Activated CD8-positive, alpha-beta T cell treated with anti-CD3 and anti-CD28 coated beads, Interleukin-2, amount 10 ng/mL, durations not matched to agents 7 days and 5 days (primary cell): Measurements from ENCODE around the gene RPL38. TPM values are rescaled to one million over a fixed set of nuclear protein-coding genes. Genes with fewer than 3 reads are reported as not detected.

Experiments
- ATAC-seq: fragments of 150-1000 bp; cut with Tn5 transposase; one replicate; pipeline ENCODE4 v1.10.0; 2021; ENCODE audit warnings: moderate library complexity
- CTCF ChIA-PET: fragments of 350-600 bp; sonication (Branson Sonifier 250); formaldehyde crosslinking; loops from one replicate; lab custom pipeline; 2021; ENCODE audit warnings: antibody characterized with exemption; lab: Charles Lee
- POLR2A ChIA-PET: fragments of 350-600 bp; sonication (Branson Sonifier 250); formaldehyde crosslinking; loops from one replicate; lab custom pipeline; 2021; ENCODE audit warnings: antibody characterized with exemption; lab: Charles Lee
- DNase-seq: peaks from one replicate; pipeline ENCODE4 v3.0.0-alpha.2; 2020
- H3K27ac Mint-ChIP-seq: one replicate; pipeline ENCODE4 v1.8.0; 2021; ENCODE audit warnings: mild to moderate bottlenecking, mixed read lengths
- H3K27me3 Mint-ChIP-seq: one replicate; pipeline ENCODE4 v1.8.0; 2021; ENCODE audit warnings: low read depth, mixed read lengths
- H3K36me3 Mint-ChIP-seq: one replicate; pipeline ENCODE4 v1.8.0; 2021; ENCODE audit warnings: low read depth, mixed read lengths
- H3K4me1 Mint-ChIP-seq: one replicate; pipeline ENCODE4 v1.8.0; 2021; ENCODE audit warnings: low read depth, mixed read lengths
- H3K4me3 Mint-ChIP-seq: one replicate; pipeline ENCODE4 v1.8.0; 2021; ENCODE audit warnings: mild to moderate bottlenecking, mixed read lengths
- H3K9me3 Mint-ChIP-seq: one replicate; pipeline ENCODE4 v1.8.0; 2022; ENCODE audit warnings: mixed read lengths; ENCODE audit not compliant: insufficient read depth
- total RNA-seq, 2 experiments: library from RNA; stranded (reverse); gene quantifications; one replicate each; pipeline ENCODE4 v1.2.3, GENCODE V29; 2021

RPL38 gene
- total RNA-seq, 2 experiments from 2014 or later = 959 to 1,020 TPM

- ATAC-seq (no peak), DNase-seq (no peak)
- no peaks in the 10 kb centered on the region for H3K27me3 Mint-ChIP-seq
- no peaks in the 10 kb centered on the region for H3K36me3 Mint-ChIP-seq
- H3K4me1 Mint-ChIP-seq = no peaks in the 10 kb centered on the region
- H3K27ac Mint-ChIP-seq = no peak overlapping the region
- ChIA-PET POLR2A (no interaction called here), CTCF (no interaction called here)
- no peaks in the 10 kb centered on the region for H3K9me3 Mint-ChIP-seq
- no peak overlapping the region for H3K4me3 Mint-ChIP-seq
Measured at GRCh38 chr17:74245145-74245831, 41.8 kb downstream of the RPL38 start.

GRCh38 chr17:74245871-74246270 lies 42.4 kb downstream of the RPL38 start:
- ATAC-seq = no peak
- H3K36me3 Mint-ChIP-seq = no peaks in the 10 kb centered on the region
- CTCF ChIA-PET = no interaction called here

GRCh38 chr17:74249590-74250270 lies 46.3 kb downstream of the RPL38 start:
- DNase-seq (no peak), ATAC-seq (peak; percentile 24)
- H3K27ac Mint-ChIP-seq = no peak overlapping the region
- H3K9me3 Mint-ChIP-seq = no peaks in the 10 kb centered on the region
- CTCF ChIA-PET = interaction anchor here (1.0 to 1.4 kb wide), 4 partner anchors 24 to 41 kb away, joined by 3 read pairs; partner anchors contain the start of gene DNAI2
- no peak overlapping the region for H3K4me3 Mint-ChIP-seq
- no peaks in the 10 kb centered on the region for H3K27me3 Mint-ChIP-seq
- no peaks in the 10 kb centered on the region for H3K36me3 Mint-ChIP-seq
- H3K4me1 Mint-ChIP-seq = no peaks in the 10 kb centered on the region
- POLR2A ChIA-PET = no interaction called here

More at GRCh38 chr17:74245871-74246270, 42.4 kb downstream of the RPL38 start:
- H3K4me1 Mint-ChIP-seq = no peaks in the 10 kb centered on the region
- H3K27ac Mint-ChIP-seq = no peak overlapping the region
- no peaks in the 10 kb centered on the region for H3K27me3 Mint-ChIP-seq
- DNase-seq = no peak
- no peaks in the 10 kb centered on the region for H3K9me3 Mint-ChIP-seq
- POLR2A ChIA-PET = no interaction called here
- no peak overlapping the region for H3K4me3 Mint-ChIP-seq

GRCh38 chr17:74250324-74250995 lies 47.0 kb downstream of the RPL38 start:
- Mint-ChIP-seq H3K4me3 (no peak overlapping the region), H3K36me3 (no peaks in the 10 kb centered on the region), H3K9me3 (no peaks in the 10 kb centered on the region), H3K27ac (no peak overlapping the region), H3K27me3 (no peaks in the 10 kb centered on the region), H3K4me1 (no peaks in the 10 kb centered on the region)
- no peak for DNase-seq
- no peak for ATAC-seq
- ChIA-PET CTCF (interaction anchor here (1.0 to 1.4 kb wide), 3 partner anchors 24 to 42 kb away, joined by 3 read pairs; partner anchors contain the start of gene DNAI2), POLR2A (no interaction called here)

GRCh38 chr17:74251051-74251450 lies 47.6 kb downstream of the RPL38 start:
- Mint-ChIP-seq H3K9me3 (no peaks in the 10 kb centered on the region), H3K4me1 (no peaks in the 10 kb centered on the region), H3K36me3 (no peaks in the 10 kb centered on the region), H3K4me3 (no peak overlapping the region), H3K27me3 (no peaks in the 10 kb centered on the region), H3K27ac (no peak overlapping the region)
- ChIA-PET CTCF (interaction anchor here (1.4 kb wide), 1 partner anchor 40 kb away, joined by 3 read pairs; no protein-coding TSS in a partner anchor), POLR2A (no interaction called here)
- DNase-seq = no peak
- ATAC-seq = no peak

- ChIA-PET CTCF (no interaction called here), POLR2A (no interaction called here)
- no peak for DNase-seq
- H3K27ac Mint-ChIP-seq = no peak overlapping the region
- no peaks in the 10 kb centered on the region for H3K27me3 Mint-ChIP-seq
- no peak for ATAC-seq
- H3K9me3 Mint-ChIP-seq = no peaks in the 10 kb centered on the region
- no peaks in the 10 kb centered on the region for H3K4me1 Mint-ChIP-seq
- H3K36me3 Mint-ChIP-seq = no peaks in the 10 kb centered on the region
- no peak overlapping the region for H3K4me3 Mint-ChIP-seq
Measured at GRCh38 chr17:74251569-74251968, 48.1 kb downstream of the RPL38 start.

- ATAC-seq (no peak), DNase-seq (no peak)
- ChIA-PET POLR2A (no interaction called here), CTCF (no interaction called here)
- no peaks in the 10 kb centered on the region for H3K36me3 Mint-ChIP-seq
- no peak overlapping the region for H3K27ac Mint-ChIP-seq
- H3K27me3 Mint-ChIP-seq = no peaks in the 10 kb centered on the region
- no peaks in the 10 kb centered on the region for H3K4me1 Mint-ChIP-seq
- H3K4me3 Mint-ChIP-seq = no peak overlapping the region
- no peaks in the 10 kb centered on the region for H3K9me3 Mint-ChIP-seq
Measured at GRCh38 chr17:74252211-74252610, 48.7 kb downstream of the RPL38 start.

- Mint-ChIP-seq H3K27ac (no peak overlapping the region), H3K36me3 (no peaks in the 10 kb centered on the region), H3K4me3 (no peak overlapping the region), H3K9me3 (no peaks in the 10 kb centered on the region), H3K27me3 (no peaks in the 10 kb centered on the region), H3K4me1 (no peaks in the 10 kb centered on the region)
- no peak for DNase-seq
- CTCF ChIA-PET = no interaction called here
- POLR2A ChIA-PET = no interaction called here
- ATAC-seq = no peak
Measured at GRCh38 chr17:74253036-74253435, 49.6 kb downstream of the RPL38 start.

GRCh38 chr17:74257311-74257710 lies 53.8 kb downstream of the RPL38 start:
- Mint-ChIP-seq H3K4me1 (no peaks in the 10 kb centered on the region), H3K27ac (no peak overlapping the region), H3K9me3 (no peaks in the 10 kb centered on the region), H3K36me3 (no peaks in the 10 kb centered on the region), H3K27me3 (no peaks in the 10 kb centered on the region), H3K4me3 (no peak overlapping the region)
- POLR2A ChIA-PET = no interaction called here
- CTCF ChIA-PET = interaction anchor here (2.1 kb wide), 1 partner anchor 58 kb away, joined by 6 read pairs; no protein-coding TSS in a partner anchor
- ATAC-seq (no peak), DNase-seq (no peak)

- ATAC-seq (no peak), DNase-seq (no peak)
- no peaks in the 10 kb centered on the region for H3K9me3 Mint-ChIP-seq
- H3K4me3 Mint-ChIP-seq = no peak overlapping the region
- H3K4me1 Mint-ChIP-seq = no peaks in the 10 kb centered on the region
- H3K27me3 Mint-ChIP-seq = no peaks in the 10 kb centered on the region
- ChIA-PET POLR2A (no interaction called here), CTCF (no interaction called here)
- no peaks in the 10 kb centered on the region for H3K36me3 Mint-ChIP-seq
- no peak overlapping the region for H3K27ac Mint-ChIP-seq
Measured at GRCh38 chr17:74259667-74260524, 56.4 kb downstream of the RPL38 start.
